Stimulated activated CD4-positive, alpha-beta T cell treated with anti-CD3 and anti-CD28 coated beads, TNF-alpha, amount 100 ng/mL, for 48 hours (primary cell): ENCODE measurements around the gene GTPBP1.

ENCODE experiments used
- DNase-seq, 3 donors: peaks; one replicate each; pipeline ENCODE4 v3.0.0-alpha.2; 2020; ENCODE audit warnings: low read depth in 3 of 3

The GTPBP1 gene

GRCh38 chr22:38700789-38701628, 4.7 kb upstream of the GTPBP1 start, which contains the start of gene JOSD1:
JOSD1 (minus strand) TSS chr22:38700943; CDS start chr22:38699987, 956 bp downstream.
- peak; percentile 95 to 97 (median 97) for DNase-seq

GRCh38 chr22:38704654-38705234, 1.0 kb upstream of the GTPBP1 start:
- DNase-seq, result no peak

- peak in 2 of 3 donors; percentile 8 to 26 for DNase-seq
Observed at GRCh38 chr22:38706101-38706900, 557 bp downstream of the GTPBP1 start.

GRCh38 chr22:38706901-38707195, 1.1 kb downstream of the GTPBP1 start:
- no peak for DNase-seq

GRCh38 chr22:38707346-38707745, 1.6 kb downstream of the GTPBP1 start:
- no peak for DNase-seq

- no peak for DNase-seq
Observed at GRCh38 chr22:38707984-38708383, 2.2 kb downstream of the GTPBP1 start.

- no peak for DNase-seq
Observed at GRCh38 chr22:38709306-38709705, 3.6 kb downstream of the GTPBP1 start.

GRCh38 chr22:38710351-38710750, 4.6 kb downstream of the GTPBP1 start:
- DNase-seq, result no peak

- no peak for DNase-seq
Observed at GRCh38 chr22:38710866-38711265, 5.1 kb downstream of the GTPBP1 start.

- no peak for DNase-seq
Observed at GRCh38 chr22:38712486-38713207, 6.9 kb downstream of the GTPBP1 start.

- no peak for DNase-seq
Observed at GRCh38 chr22:38713921-38714320, 8.2 kb downstream of the GTPBP1 start.

GRCh38 chr22:38715176-38715764, 9.5 kb downstream of the GTPBP1 start:
- no peak for DNase-seq

GRCh38 chr22:38715852-38716251, 10.1 kb downstream of the GTPBP1 start:
- no peak for DNase-seq

- no peak for DNase-seq
Observed at GRCh38 chr22:38716271-38716670, 10.5 kb downstream of the GTPBP1 start.

- no peak for DNase-seq
Observed at GRCh38 chr22:38716826-38717225, 11.1 kb downstream of the GTPBP1 start.

GRCh38 chr22:38717244-38717643, 11.5 kb downstream of the GTPBP1 start:
- DNase-seq, result no peak

GRCh38 chr22:38718414-38718813, 12.7 kb downstream of the GTPBP1 start:
- DNase-seq, result no peak

GRCh38 chr22:38719196-38719595, 13.5 kb downstream of the GTPBP1 start:
- DNase-seq, result no peak

GRCh38 chr22:38720350-38720749, 14.6 kb downstream of the GTPBP1 start:
- no peak for DNase-seq

- DNase-seq, result no peak
Observed at GRCh38 chr22:38721551-38721950, 15.8 kb downstream of the GTPBP1 start.

GRCh38 chr22:38724176-38724575, 18.4 kb downstream of the GTPBP1 start:
- no peak for DNase-seq
